Motor neuron (in vitro differentiated cells): ENCODE data around the gene CNTN2. TPM values are rescaled to one million over a fixed set of nuclear protein-coding genes. Genes with fewer than 3 reads are reported as not detected.

Source experiments
- ATAC-seq, 8 experiments: fragments of 200-7000 bp; cut with Tn5 transposase; replicated peaks in 6 of 8; 2 replicates each; pipeline ENCODE4 v1.8.0; 2021; ENCODE audit warnings: mild to moderate bottlenecking in 8 of 8, moderate library complexity in 8 of 8
- H3K27ac ChIP-seq, 2 donors: fragments of 250-450 bp; sonication (Bioruptor Pico); 2 replicates each; pipeline ENCODE4 v1.9.0; 2021; ENCODE audit warnings: antibody characterized with exemption in 2 of 2, mild to moderate bottlenecking in 2 of 2, moderate library complexity in 1 of 2
- H3K4me1 ChIP-seq, 2 donors: fragments of 250-450 bp; sonication (Bioruptor Pico); replicated peaks in 1 of 2; 2 replicates each; pipeline ENCODE4 v1.6.1; 2021; ENCODE audit warnings: antibody characterized with exemption in 2 of 2, mild to moderate bottlenecking in 2 of 2, moderate library complexity in 1 of 2
- H3K4me3 ChIP-seq, 5 donors: fragments of 250-450 bp; sonication (Bioruptor Pico); 2 replicates each; pipeline ENCODE4 v1.9.0; 2021; ENCODE audit warnings: antibody characterized with exemption in 5 of 5, mild to moderate bottlenecking in 5 of 5, moderate library complexity in 4 of 5
- WGBS, 10 experiments: fragments of 450-650 bp; shearing (Covaris generic); methylation state at CpG; one replicate each; pipeline ENCODE4 v1.0.0; 2022; 5-methylcytosine and 5-hydroxymethylcytosine counted together
- in situ Hi-C, 9 experiments: fragments of 400-800 bp; cut with MboI; loops; one replicate each; pipeline ENCODE4 v1.15.0; 2021; ENCODE audit warnings: low sequenced_read_pairs in 9 of 9, low pct_unique_long_range_greater_than_20kb in 2 of 9; ENCODE audit not compliant: unreplicated experiment in 9 of 9
- total RNA-seq, 8 experiments: library from RNA; unstranded; fragments of 300-600 nt; gene quantifications; 2 replicates each; pipeline versions ENCODE4 v1.2.3 to v1.2.4, GENCODE V29; 2022

The CNTN2 gene
- total RNA-seq, 8 experiments from 2014 or later = 1.1 to 61.9 (median 14.8) TPM

DNA sequence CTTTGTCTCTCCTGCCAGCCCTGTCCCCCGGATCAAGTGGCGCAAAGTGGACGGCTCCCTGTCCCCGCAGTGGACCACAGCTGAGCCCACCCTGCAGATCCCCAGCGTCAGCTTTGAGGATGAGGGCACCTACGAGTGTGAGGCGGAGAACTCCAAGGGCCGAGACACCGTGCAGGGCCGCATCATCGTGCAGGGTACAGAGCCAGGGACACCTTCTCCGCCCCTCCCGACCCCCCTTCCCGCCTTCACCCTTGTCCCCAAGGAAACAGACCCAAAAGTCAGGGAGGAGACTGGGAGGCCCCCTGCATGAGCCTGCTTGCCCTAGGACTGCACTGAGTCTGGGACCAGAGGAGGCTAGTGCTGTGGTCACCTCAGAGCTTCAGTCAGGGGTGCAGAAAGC is 18.2 kb downstream of the CNTN2 start:
- in situ Hi-C loops = loop anchor here in 5 of 9 experiments (5.0 to 25.0 kb wide), 4 partner anchors 66 to 99 kb away; no protein-coding TSS in a partner anchor
- 0 to 94% (median 72%) methylated on average over 3 to 9 of the region's 14 CpGs; no CpG with 5 or more reads in 6 of the 10 experiments for WGBS, 10 experiments
- H3K4me3 ChIP-seq = no peak overlapping the region
- no peak overlapping the region for H3K27ac ChIP-seq
- peaks cover 18 to 27% of the 10 kb centered on the region in 2 donors for H3K4me1 ChIP-seq
- ATAC-seq = peak in 1 of 8 experiments; percentile 37

- in situ Hi-C loops = loop anchor here in 5 of 9 experiments (5.0 to 25.0 kb wide), 4 partner anchors 67 to 99 kb away; no protein-coding TSS in a partner anchor
- peaks cover 13 to 22% of the 10 kb centered on the region in 2 donors for H3K4me1 ChIP-seq
- no peak overlapping the region for H3K4me3 ChIP-seq
- 0 to 25% (median 11%) methylated on average over 2 to 9 of the region's 13 CpGs; no CpG with 5 or more reads in 5 of the 10 experiments for WGBS, 10 experiments
- ATAC-seq = peak; percentile 67 to 89 (median 78)
- H3K27ac ChIP-seq = no peak overlapping the region
Measured at GRCh38 chr1:205061665-205062069, 18.7 kb downstream of the CNTN2 start.

DNA sequence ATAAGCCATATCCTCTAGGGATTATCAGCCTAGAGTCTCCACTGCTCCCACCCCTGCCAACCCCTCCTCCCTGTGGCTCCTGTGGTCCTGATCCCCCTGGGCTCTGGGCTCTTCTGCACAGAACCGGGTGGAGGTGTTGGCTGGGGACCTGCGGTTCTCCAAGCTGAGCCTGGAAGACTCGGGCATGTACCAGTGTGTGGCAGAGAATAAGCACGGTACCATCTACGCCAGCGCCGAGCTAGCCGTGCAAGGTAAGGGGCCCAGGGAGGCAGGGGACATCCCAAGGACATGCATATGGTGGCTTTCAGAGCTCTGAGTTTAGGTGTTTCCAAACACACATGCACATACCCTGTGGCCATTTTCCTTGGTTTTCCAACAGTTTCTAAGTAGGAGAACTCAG is 19.3 kb downstream of the CNTN2 start:
- no peak for ATAC-seq
- 70 to 94% (median 89%) methylated on average over 2 to 8 of the region's 8 CpGs; no CpG with 5 or more reads in 4 of the 10 experiments for WGBS, 10 experiments
- Histone ChIP-seq H3K27ac (no peak overlapping the region), H3K4me1 (peaks cover 7 to 16% of the 10 kb centered on the region in 2 donors), H3K4me3 (no peak overlapping the region)
- in situ Hi-C loops = loop anchor here in 5 of 9 experiments (5.0 to 25.0 kb wide), 4 partner anchors 68 to 100 kb away; no protein-coding TSS in a partner anchor

GRCh38 chr1:205062895-205063294 is 19.9 kb downstream of the CNTN2 start:
- no peak for ATAC-seq
- WGBS, 10 experiments = 40 to 100% (median 87%) methylated on average over 1 to 3 of the region's 3 CpGs; no CpG with 5 or more reads in 2 of the 10 experiments
- in situ Hi-C loops = loop anchor here in 5 of 9 experiments (5.0 to 25.0 kb wide), 4 partner anchors 68 to 101 kb away; no protein-coding TSS in a partner anchor

DNA sequence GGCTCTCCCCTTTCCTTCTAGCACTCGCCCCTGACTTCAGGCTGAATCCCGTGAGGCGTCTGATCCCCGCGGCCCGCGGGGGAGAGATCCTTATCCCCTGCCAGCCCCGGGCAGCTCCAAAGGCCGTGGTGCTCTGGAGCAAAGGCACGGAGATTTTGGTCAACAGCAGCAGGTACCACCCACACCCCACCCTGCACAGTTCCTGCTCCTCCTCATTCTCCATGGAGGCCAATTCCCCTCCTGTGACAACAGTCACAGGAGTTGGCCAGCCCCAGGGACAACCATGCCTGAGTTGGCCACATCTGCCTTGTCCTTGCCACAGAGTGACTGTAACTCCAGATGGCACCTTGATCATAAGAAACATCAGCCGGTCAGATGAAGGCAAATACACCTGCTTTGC is 21.3 kb downstream of the CNTN2 start:
- peaks cover 0 to 8% of the 10 kb centered on the region in 2 donors for H3K4me1 ChIP-seq
- 75 to 89% (median 88%) methylated on average over 4 to 10 of the region's 11 CpGs; no CpG with 5 or more reads in 6 of the 10 experiments for WGBS, 10 experiments
- H3K4me3 ChIP-seq = no peak overlapping the region
- no peak for ATAC-seq
- in situ Hi-C loops = loop anchor here in 5 of 9 experiments (5.0 to 25.0 kb wide), 4 partner anchors 70 to 102 kb away; no protein-coding TSS in a partner anchor
- H3K27ac ChIP-seq = no peak overlapping the region

More at GRCh38 chr1:205062895-205063294, 19.9 kb downstream of the CNTN2 start:
- Histone ChIP-seq H3K4me1 (peaks cover 2 to 12% of the 10 kb centered on the region in 2 donors), H3K27ac (no peak overlapping the region), H3K4me3 (no peak overlapping the region)

GRCh38 chr1:205064741-205065316 is 21.8 kb downstream of the CNTN2 start:
- no peak for ATAC-seq
- no peak overlapping the region for H3K27ac ChIP-seq
- 67 to 92% (median 90%) methylated on average over 2 to 9 of the region's 9 CpGs; no CpG with 5 or more reads in 5 of the 10 experiments for WGBS, 10 experiments
- in situ Hi-C loops = loop anchor here in 5 of 9 experiments (5.0 to 25.0 kb wide), 4 partner anchors 70 to 103 kb away; no protein-coding TSS in a partner anchor
- H3K4me3 ChIP-seq = no peak overlapping the region
- peaks cover 0 to 8% of the 10 kb centered on the region in 2 donors for H3K4me1 ChIP-seq

DNA sequence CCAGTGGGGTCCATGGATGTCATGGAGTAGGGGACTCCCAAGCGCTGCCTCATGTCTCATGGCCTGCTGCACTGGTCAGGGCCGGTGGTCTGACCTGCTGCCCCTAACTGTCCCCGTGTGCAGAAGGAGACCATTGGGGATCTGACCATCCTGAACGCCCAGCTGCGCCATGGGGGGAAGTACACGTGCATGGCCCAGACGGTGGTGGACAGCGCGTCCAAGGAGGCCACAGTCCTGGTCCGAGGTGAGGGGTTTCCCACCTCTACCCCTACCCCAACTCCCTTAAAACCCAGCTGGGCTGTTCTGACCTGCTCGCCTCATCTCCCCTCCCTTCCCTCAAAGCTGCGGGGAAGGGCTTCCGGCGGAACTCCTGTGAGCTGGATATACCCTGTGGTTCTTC is 22.7 kb downstream of the CNTN2 start:
- 78 to 100% (median 93%) methylated on average over 1 to 11 of the region's 14 CpGs; no CpG with 5 or more reads in 5 of the 10 experiments for WGBS, 10 experiments
- in situ Hi-C loops = loop anchor here in 4 of 9 experiments (10.0 to 25.0 kb wide), 3 partner anchors 71 to 103 kb away; no protein-coding TSS in a partner anchor
- Histone ChIP-seq H3K4me3 (no peak overlapping the region), H3K27ac (no peak overlapping the region), H3K4me1 (peaks cover 0 to 8% of the 10 kb centered on the region in 2 donors)
- ATAC-seq = no peak

DNA sequence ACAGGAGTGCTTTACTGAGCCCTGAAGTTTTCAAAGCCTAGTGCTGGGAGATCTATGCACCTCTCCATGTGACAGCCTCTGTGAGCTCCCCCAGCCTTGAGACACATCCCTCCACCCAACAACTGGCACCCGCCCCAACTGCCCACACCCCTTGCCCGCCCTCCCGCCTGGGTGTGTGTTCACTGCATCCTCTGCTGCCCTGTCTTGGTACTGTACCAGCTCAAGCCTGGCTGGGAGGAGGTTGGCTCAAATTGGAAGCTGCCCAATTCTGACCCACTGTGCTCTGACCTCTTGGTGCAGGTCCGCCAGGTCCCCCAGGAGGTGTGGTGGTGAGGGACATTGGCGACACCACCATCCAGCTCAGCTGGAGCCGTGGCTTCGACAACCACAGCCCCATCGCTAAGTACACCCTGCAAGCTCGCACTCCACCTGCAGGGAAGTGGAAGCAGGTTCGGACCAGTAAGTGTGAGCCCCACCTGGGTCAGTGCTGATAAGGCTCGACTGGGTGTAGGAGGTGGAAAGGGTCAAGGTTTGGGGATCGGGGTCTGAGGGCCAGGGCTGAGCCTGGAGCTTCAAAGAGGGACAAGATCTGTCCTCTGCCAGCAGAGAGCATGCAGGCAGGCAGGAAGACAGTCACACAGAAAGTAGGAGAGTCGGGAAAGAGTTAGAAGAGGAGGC is 23.3 kb downstream of the CNTN2 start:
- H3K27ac ChIP-seq = no peak overlapping the region
- WGBS, 10 experiments = 43 to 86% (median 74%) methylated on average over 2 to 9 of the region's 13 CpGs; no CpG with 5 or more reads in 4 of the 10 experiments
- H3K4me3 ChIP-seq = no peak overlapping the region
- peaks cover 0 to 7% of the 10 kb centered on the region in 2 donors for H3K4me1 ChIP-seq
- in situ Hi-C loops = loop anchor here in 4 of 9 experiments (10.0 to 25.0 kb wide), 3 partner anchors 71 to 104 kb away; no protein-coding TSS in a partner anchor
- peak in 3 of 8 experiments; percentile 60 to 83 (median 62) for ATAC-seq

DNA sequence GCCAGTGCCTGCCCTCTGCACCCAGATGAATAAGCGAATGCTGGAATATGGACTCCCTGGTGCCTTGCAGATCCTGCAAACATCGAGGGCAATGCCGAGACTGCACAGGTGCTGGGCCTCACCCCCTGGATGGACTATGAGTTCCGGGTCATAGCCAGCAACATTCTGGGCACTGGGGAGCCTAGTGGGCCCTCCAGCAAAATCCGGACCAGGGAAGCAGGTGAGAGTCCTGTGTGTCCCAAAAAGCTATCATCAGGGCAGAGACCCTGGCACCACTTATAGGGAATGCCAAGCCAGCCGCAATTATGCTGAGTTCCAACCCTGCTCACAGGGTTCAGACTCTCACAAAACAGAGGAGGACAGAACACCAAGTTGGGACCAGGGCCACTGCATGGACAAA is 24.0 kb downstream of the CNTN2 start:
- H3K4me3 ChIP-seq = no peak overlapping the region
- WGBS, 10 experiments = 50 to 100% (median 89%) methylated on average over 1 to 6 of the region's 6 CpGs; no CpG with 5 or more reads in 1 of the 10 experiments
- in situ Hi-C loops = loop anchor here in 4 of 9 experiments (10.0 to 25.0 kb wide), 3 partner anchors 72 to 105 kb away; no protein-coding TSS in a partner anchor
- H3K27ac ChIP-seq = no peak overlapping the region
- no peak for ATAC-seq
- no peaks in the 10 kb centered on the region for H3K4me1 ChIP-seq

- ATAC-seq = no peak
- in situ Hi-C loops = loop anchor here in 4 of 9 experiments (10.0 to 25.0 kb wide), 3 partner anchors 73 to 106 kb away; no protein-coding TSS in a partner anchor
- WGBS, 10 experiments = 65 to 85% (median 81%) methylated on average over 1 to 4 of the region's 4 CpGs; no CpG with 5 or more reads in 6 of the 10 experiments
- Histone ChIP-seq H3K4me3 (no peak overlapping the region), H3K4me1 (no peaks in the 10 kb centered on the region), H3K27ac (no peak overlapping the region)
Measured at GRCh38 chr1:205068001-205068400, 25.0 kb downstream of the CNTN2 start.

- no peak for ATAC-seq
- Histone ChIP-seq H3K4me1 (no peaks in the 10 kb centered on the region), H3K27ac (no peak overlapping the region), H3K4me3 (no peak overlapping the region)
- in situ Hi-C loops = loop anchor here in 4 of 9 experiments (10.0 to 25.0 kb wide), 3 partner anchors 74 to 106 kb away; no protein-coding TSS in a partner anchor
- WGBS, 10 experiments = 0 to 91% (median 71%) methylated on average over 1 to 2 of the region's 2 CpGs; no CpG with 5 or more reads in 4 of the 10 experiments
Measured at GRCh38 chr1:205068457-205069040, 25.5 kb downstream of the CNTN2 start.
